ENCODE data around the gene OTULIN. TPM values are rescaled to one million over a fixed set of nuclear protein-coding genes. Genes with fewer than 3 reads are reported as not detected.

Gene OTULIN
- total and polyA plus RNA-seq, 2 experiments from 2014 or later: 12.8 to 24.4 TPM

- in situ Hi-C loops (cut with MboI): loop anchor here (10.0 kb wide), 1 partner anchor 306 kb away; no protein-coding TSS in a partner anchor
- no peak overlapping the region for H3K4me3 ChIP-seq
- H3K27ac ChIP-seq: no peak overlapping the region
- H3F3A ChIP-seq (ENCODE audit: insufficient read depth): 0 out of 2 replicates have a peak, but pooled peaks cover 4% of the 10 kb centered on the region
- no peak overlapping the region for H3K9ac ChIP-seq
- no peaks in the 10 kb centered on the region for H3K9me3 ChIP-seq (ENCODE audit: low read depth)
- DNase-seq: no peak
- no peaks in the 10 kb centered on the region for H4K20me1 ChIP-seq (ENCODE audit: insufficient read depth)
- no peaks in the 10 kb centered on the region for H3K36me3 ChIP-seq (ENCODE audit: low read depth)
- 100% methylated on average over 2 of the region's 2 CpGs for WGBS, 2 experiments (ENCODE audit: low coverage in 1 of 2, low lambda C conversion rate in 2 of 2, missing lambda C conversion rate in 2 of 2)
- TF ChIP-seq EZH2phosphoT487 (IDR thresholded peaks at IDR 0.05; ENCODE audit: insufficient read depth, low read depth) (no peak), EZH2 (IDR thresholded peaks at IDR 0.05; ENCODE audit: insufficient read depth, poor library complexity, severe bottlenecking) (no peak)
- no peaks in the 10 kb centered on the region for H3K4me1 ChIP-seq (ENCODE audit: insufficient read depth)
- H3K9me2 ChIP-seq (ENCODE audit: insufficient read depth): no peaks in the 10 kb centered on the region
- no peak overlapping the region for H2AFZ ChIP-seq
- H3K4me2 ChIP-seq (ENCODE audit: unreplicated experiment): no peak overlapping the region
- H3K79me2 ChIP-seq (ENCODE audit: insufficient read depth): peaks cover 12% of the 10 kb centered on the region; the same call in 1 of the 2 replicates
- H3K27me3 ChIP-seq (replicated peaks; ENCODE audit: insufficient read depth): no peaks in the 10 kb centered on the region
These were observed 34.6 kb downstream of the OTULIN start for GRCh38 chr5:14699159-14699558.

- Histone ChIP-seq H3F3A (ENCODE audit: insufficient read depth) (0 out of 2 replicates have a peak, but pooled peaks cover 8% of the 10 kb centered on the region), H2AFZ (no peak overlapping the region), H3K79me2 (ENCODE audit: insufficient read depth) (peaks cover 8% of the 10 kb centered on the region; the same call in 1 of the 2 replicates), H3K4me2 (ENCODE audit: unreplicated experiment) (no peak overlapping the region), H3K27ac (no peak overlapping the region), H3K9me3 (ENCODE audit: low read depth) (no peaks in the 10 kb centered on the region), H3K4me1 (ENCODE audit: insufficient read depth) (no peaks in the 10 kb centered on the region), H3K9me2 (ENCODE audit: insufficient read depth) (no peaks in the 10 kb centered on the region), H3K9ac (no peak overlapping the region), H3K4me3 (no peak overlapping the region), H4K20me1 (ENCODE audit: insufficient read depth) (no peaks in the 10 kb centered on the region), H3K36me3 (ENCODE audit: low read depth) (no peaks in the 10 kb centered on the region), H3K27me3 (replicated peaks; ENCODE audit: insufficient read depth) (no peaks in the 10 kb centered on the region)
- in situ Hi-C loops (cut with MboI): loop anchor here (10.0 kb wide), 1 partner anchor 305 kb away; no protein-coding TSS in a partner anchor
- DNase-seq: no peak
- TF ChIP-seq EZH2 (IDR thresholded peaks at IDR 0.05; ENCODE audit: insufficient read depth, poor library complexity, severe bottlenecking) (no peak), EZH2phosphoT487 (IDR thresholded peaks at IDR 0.05; ENCODE audit: insufficient read depth, low read depth) (no peak)
- 91 to 92% methylated on average over 8 of the region's 8 CpGs for WGBS, 2 experiments (ENCODE audit: low coverage in 1 of 2, low lambda C conversion rate in 2 of 2, missing lambda C conversion rate in 2 of 2)
These were observed 35.4 kb downstream of the OTULIN start for GRCh38 chr5:14699807-14700400.

- Histone ChIP-seq H3K27me3 (replicated peaks; ENCODE audit: insufficient read depth) (no peaks in the 10 kb centered on the region), H3K36me3 (ENCODE audit: low read depth) (no peaks in the 10 kb centered on the region), H3F3A (ENCODE audit: insufficient read depth) (0 out of 2 replicates have a peak, but pooled peaks cover 9% of the 10 kb centered on the region), H4K20me1 (ENCODE audit: insufficient read depth) (no peaks in the 10 kb centered on the region), H3K4me2 (ENCODE audit: unreplicated experiment) (no peak overlapping the region), H3K4me1 (ENCODE audit: insufficient read depth) (no peaks in the 10 kb centered on the region), H3K9ac (no peak overlapping the region), H3K9me2 (ENCODE audit: insufficient read depth) (no peaks in the 10 kb centered on the region), H3K4me3 (no peak overlapping the region), H3K9me3 (ENCODE audit: low read depth) (no peaks in the 10 kb centered on the region), H3K79me2 (ENCODE audit: insufficient read depth) (peaks cover 4% of the 10 kb centered on the region; the same call in 1 of the 2 replicates), H2AFZ (no peak overlapping the region), H3K27ac (no peak overlapping the region)
- in situ Hi-C loops (cut with MboI): no loop called here
- WGBS, 2 experiments (ENCODE audit: low coverage in 1 of 2, low lambda C conversion rate in 2 of 2, missing lambda C conversion rate in 2 of 2): 89% methylated on average over 11 to 13 of the region's 13 CpGs
- TF ChIP-seq EZH2 (IDR thresholded peaks at IDR 0.05; ENCODE audit: insufficient read depth, poor library complexity, severe bottlenecking) (no peak), EZH2phosphoT487 (IDR thresholded peaks at IDR 0.05; ENCODE audit: insufficient read depth, low read depth) (no peak)
- DNase-seq: no peak
These were observed 36.2 kb downstream of the OTULIN start for GRCh38 chr5:14700478-14701436.

- Histone ChIP-seq H3K4me1 (ENCODE audit: insufficient read depth) (peaks cover 8% of the 10 kb centered on the region), H3K9me3 (ENCODE audit: low read depth) (no peaks in the 10 kb centered on the region), H3K79me2 (ENCODE audit: insufficient read depth) (no peaks in the 10 kb centered on the region), H4K20me1 (ENCODE audit: insufficient read depth) (no peaks in the 10 kb centered on the region), H2AFZ (no peak overlapping the region), H3K27me3 (replicated peaks; ENCODE audit: insufficient read depth) (no peaks in the 10 kb centered on the region), H3F3A (ENCODE audit: insufficient read depth) (peaks cover 17% of the 10 kb centered on the region; the same call in 1 of the 2 replicates), H3K9me2 (ENCODE audit: insufficient read depth) (no peaks in the 10 kb centered on the region), H3K36me3 (ENCODE audit: low read depth) (no peaks in the 10 kb centered on the region), H3K4me3 (no peak overlapping the region), H3K9ac (no peak overlapping the region), H3K27ac (no peak overlapping the region), H3K4me2 (ENCODE audit: unreplicated experiment) (no peak overlapping the region)
- 97 to 98% methylated on average over 10 of the region's 10 CpGs for WGBS, 2 experiments (ENCODE audit: low coverage in 1 of 2, low lambda C conversion rate in 2 of 2, missing lambda C conversion rate in 2 of 2)
- in situ Hi-C loops (cut with MboI): no loop called here
- TF ChIP-seq EZH2phosphoT487 (IDR thresholded peaks at IDR 0.05; ENCODE audit: insufficient read depth, low read depth) (no peak), EZH2 (IDR thresholded peaks at IDR 0.05; ENCODE audit: insufficient read depth, poor library complexity, severe bottlenecking) (no peak)
- DNase-seq: no peak
These were observed 37.0 kb downstream of the OTULIN start for GRCh38 chr5:14701556-14701955.

All from GM23248 (cell line).